ENCODE data around the gene SLC35E2B.
A peak's percentile ranks its signal among the peaks of the same experiment; 100 is the strongest.

SLC35E2B gene

DNA sequence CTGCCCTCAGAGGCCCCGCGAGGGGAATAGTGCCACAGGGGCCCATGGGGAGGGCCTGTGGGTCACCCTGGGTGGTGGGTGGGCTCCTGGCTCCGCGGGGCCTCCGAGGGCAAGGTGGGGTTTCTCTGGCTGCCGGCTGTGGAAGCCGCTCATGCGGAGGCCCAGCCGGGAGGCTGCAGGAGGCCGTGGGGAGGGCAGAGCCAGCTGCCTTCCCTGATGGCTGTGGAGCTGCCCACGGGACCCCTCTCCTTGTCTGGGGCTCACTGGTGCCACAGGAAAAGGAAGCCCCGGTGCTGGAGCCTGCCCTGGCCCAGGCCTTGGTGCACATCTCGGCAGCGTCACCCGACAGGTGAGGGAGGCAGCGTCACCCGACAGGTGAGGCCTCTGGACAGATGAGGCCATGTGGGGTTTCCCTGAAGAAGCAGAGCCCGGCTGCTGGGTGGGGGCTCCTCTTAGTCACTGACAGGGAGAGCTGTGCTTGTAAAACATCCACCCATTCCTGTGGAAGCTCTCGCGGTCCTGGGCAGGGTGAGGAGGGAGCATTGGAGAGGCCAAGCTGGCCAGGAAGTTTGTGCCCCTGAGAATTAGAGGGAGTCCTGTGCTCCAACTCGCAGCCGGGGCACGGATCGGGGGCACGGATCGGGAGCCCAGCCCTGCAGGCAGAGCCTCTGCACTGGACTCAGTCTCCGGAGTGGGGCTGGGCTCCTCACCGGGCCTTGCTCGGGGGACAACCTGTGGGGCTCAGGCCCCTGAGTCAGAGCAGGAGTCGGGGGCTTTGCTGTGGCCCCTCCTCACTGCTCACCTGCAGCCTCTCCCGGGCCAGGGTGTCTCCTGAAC lies 71.2 kb downstream of the SLC35E2B start:
- Histone ChIP-seq H4K8ac (ENCODE audit: low read length) (no peak overlapping the region), H3K9me3 (ENCODE audit: control insufficient read depth, low read length) (no peaks in the 10 kb centered on the region), H2AFZ (ENCODE audit: low read depth, low read length) (no peak overlapping the region), H3K4me3 (ENCODE audit: insufficient read depth in 1 of 2, low read depth in 1 of 2, low read length in 2 of 2) (no peak overlapping the region), H3K36me3 (ENCODE audit: control insufficient read depth in 1 of 2, insufficient read depth in 2 of 2, low read depth in 1 of 2, low read length in 2 of 2) (peaks cover 13 to 91% of the 10 kb centered on the region in 2 experiments), H3K4me2 (ENCODE audit: low read length, poor library complexity, severe bottlenecking) (no peak overlapping the region), H3K27me3 (ENCODE audit: control insufficient read depth in 1 of 2, insufficient read depth in 1 of 2, low read length in 2 of 2) (no peaks in the 10 kb centered on the region), H3K9ac (ENCODE audit: low read length) (no peak overlapping the region), H2AK5ac (ENCODE audit: low read length, severe bottlenecking) (no peak overlapping the region), H3K79me1 (replicated peaks; ENCODE audit: low read length, poor library complexity, severe bottlenecking) (peaks cover 50% of the 10 kb centered on the region), H3K23ac (ENCODE audit: low read length in 2 of 2) (no peak overlapping the region), H3K4me1 (ENCODE audit: control insufficient read depth, insufficient read depth, low read depth, low read length) (peaks cover 30% of the 10 kb centered on the region), H4K91ac (ENCODE audit: low read length) (no peak overlapping the region), H3K14ac (ENCODE audit: low read length in 2 of 2) (no peak overlapping the region), H3K27ac (ENCODE audit: low read length, poor library complexity, severe bottlenecking) (no peak overlapping the region), H3K4ac (ENCODE audit: low read depth in 1 of 2, low read length in 2 of 2) (no peak overlapping the region), H2BK5ac (ENCODE audit: low read depth, low read length, poor library complexity, severe bottlenecking) (no peak overlapping the region), H2BK12ac (ENCODE audit: low read length in 2 of 2) (no peak overlapping the region), H3K18ac (ENCODE audit: low read depth in 1 of 2, low read length in 2 of 2) (no peak overlapping the region), H2BK120ac (ENCODE audit: low read depth, low read length) (no peak overlapping the region), H2BK15ac (ENCODE audit: low read depth, poor library complexity, severe bottlenecking) (no peak overlapping the region)
- WGBS: 94% methylated on average over 31 of the region's 31 CpGs
- no peak for DNase-seq

DNA sequence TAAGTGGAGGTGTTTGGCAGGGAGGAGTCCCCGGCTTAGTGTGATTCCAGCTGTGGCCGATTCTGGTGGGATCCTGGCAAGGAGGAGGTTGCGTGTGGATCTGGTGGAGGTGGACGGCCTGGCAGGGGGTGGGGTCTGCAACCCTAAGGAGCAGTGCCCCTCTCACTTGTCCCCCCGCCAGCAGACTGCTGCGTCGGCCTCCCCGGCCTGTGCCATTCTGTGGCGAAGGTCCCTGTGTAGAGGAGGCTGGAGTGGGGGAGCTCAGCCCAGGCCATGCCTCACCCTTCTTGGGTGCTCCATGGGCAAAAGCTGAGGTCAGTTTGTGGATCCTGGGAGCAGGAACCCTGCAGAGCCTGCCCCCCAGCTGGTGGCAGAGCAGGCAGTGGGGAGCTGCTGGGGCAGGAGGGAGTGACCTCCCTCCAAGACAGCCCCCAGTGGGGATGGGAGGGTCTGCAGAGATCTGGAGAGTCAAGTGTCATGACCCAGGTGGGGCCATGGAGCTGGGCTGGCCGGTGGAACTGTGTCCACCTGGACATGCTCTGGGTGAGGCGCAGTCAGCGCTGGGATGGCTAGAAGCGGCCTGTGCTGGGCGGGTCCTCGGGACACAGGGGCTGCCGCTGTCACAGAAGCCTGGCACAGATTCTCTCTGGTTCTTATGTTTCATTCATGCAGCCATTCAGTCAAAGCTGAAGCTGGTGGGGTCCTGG lies 72.0 kb downstream of the SLC35E2B start:
- no peak overlapping the region for H3K27ac ChIP-seq (ENCODE audit: low read length, poor library complexity, severe bottlenecking)
- no peak for DNase-seq
- H2BK12ac ChIP-seq (ENCODE audit: low read length in 2 of 2): no peak overlapping the region
- peaks cover 51% of the 10 kb centered on the region for H3K79me1 ChIP-seq (replicated peaks; ENCODE audit: low read length, poor library complexity, severe bottlenecking)
- H2BK5ac ChIP-seq (ENCODE audit: low read depth, low read length, poor library complexity, severe bottlenecking): no peak overlapping the region
- WGBS: 93% methylated on average over 15 of the region's 16 CpGs
- no peak overlapping the region for H2AK5ac ChIP-seq (ENCODE audit: low read length, severe bottlenecking)
- H4K91ac ChIP-seq (ENCODE audit: low read length): no peak overlapping the region
- H3K9ac ChIP-seq (ENCODE audit: low read length): no peak overlapping the region
- no peak overlapping the region for H3K14ac ChIP-seq (ENCODE audit: low read length in 2 of 2)
- no peak overlapping the region for H2BK120ac ChIP-seq (ENCODE audit: low read depth, low read length)
- no peak overlapping the region for H3K4ac ChIP-seq (ENCODE audit: low read depth in 1 of 2, low read length in 2 of 2)
- H3K9me3 ChIP-seq (ENCODE audit: control insufficient read depth, low read length): no peaks in the 10 kb centered on the region
- H2AFZ ChIP-seq (ENCODE audit: low read depth, low read length): no peak overlapping the region
- peaks cover 28% of the 10 kb centered on the region for H3K4me1 ChIP-seq (ENCODE audit: control insufficient read depth, insufficient read depth, low read depth, low read length)
- no peak overlapping the region for H3K23ac ChIP-seq (ENCODE audit: low read length in 2 of 2)
- no peak overlapping the region for H4K8ac ChIP-seq (ENCODE audit: low read length)
- no peak overlapping the region for H3K4me3 ChIP-seq (ENCODE audit: insufficient read depth in 1 of 2, low read depth in 1 of 2, low read length in 2 of 2)
- H3K4me2 ChIP-seq (ENCODE audit: low read length, poor library complexity, severe bottlenecking): no peak overlapping the region
- H2BK15ac ChIP-seq (ENCODE audit: low read depth, poor library complexity, severe bottlenecking): no peak overlapping the region
- no peaks in the 10 kb centered on the region for H3K27me3 ChIP-seq (ENCODE audit: control insufficient read depth in 1 of 2, insufficient read depth in 1 of 2, low read length in 2 of 2)
- H3K36me3 ChIP-seq (ENCODE audit: control insufficient read depth in 1 of 2, insufficient read depth in 2 of 2, low read depth in 1 of 2, low read length in 2 of 2): peaks cover 13 to 83% of the 10 kb centered on the region in 2 experiments
- no peak overlapping the region for H3K18ac ChIP-seq (ENCODE audit: low read depth in 1 of 2, low read length in 2 of 2)

GRCh38 chr1:1619917-1620361 lies 72.7 kb downstream of the SLC35E2B start:
- no peak overlapping the region for H2AK5ac ChIP-seq (ENCODE audit: low read length, severe bottlenecking)
- H2BK120ac ChIP-seq (ENCODE audit: low read depth, low read length): no peak overlapping the region
- H3K4me3 ChIP-seq (ENCODE audit: insufficient read depth in 1 of 2, low read depth in 1 of 2, low read length in 2 of 2): no peak overlapping the region
- no peak overlapping the region for H3K27ac ChIP-seq (ENCODE audit: low read length, poor library complexity, severe bottlenecking)
- no peak overlapping the region for H2BK15ac ChIP-seq (ENCODE audit: low read depth, poor library complexity, severe bottlenecking)
- H2BK12ac ChIP-seq (ENCODE audit: low read length in 2 of 2): no peak overlapping the region
- 88% methylated on average over 14 of the region's 14 CpGs for WGBS
- H3K14ac ChIP-seq (ENCODE audit: low read length in 2 of 2): no peak overlapping the region
- H2BK5ac ChIP-seq (ENCODE audit: low read depth, low read length, poor library complexity, severe bottlenecking): no peak overlapping the region
- DNase-seq: no peak
- H3K18ac ChIP-seq (ENCODE audit: low read depth in 1 of 2, low read length in 2 of 2): no peak overlapping the region
- peaks cover 13 to 76% of the 10 kb centered on the region in 2 experiments for H3K36me3 ChIP-seq (ENCODE audit: control insufficient read depth in 1 of 2, insufficient read depth in 2 of 2, low read depth in 1 of 2, low read length in 2 of 2)
- no peaks in the 10 kb centered on the region for H3K9me3 ChIP-seq (ENCODE audit: control insufficient read depth, low read length)
- no peak overlapping the region for H3K4ac ChIP-seq (ENCODE audit: low read depth in 1 of 2, low read length in 2 of 2)
- no peak overlapping the region for H3K23ac ChIP-seq (ENCODE audit: low read length in 2 of 2)
- H3K79me1 ChIP-seq (replicated peaks; ENCODE audit: low read length, poor library complexity, severe bottlenecking): peaks cover 52% of the 10 kb centered on the region
- no peak overlapping the region for H4K8ac ChIP-seq (ENCODE audit: low read length)
- no peaks in the 10 kb centered on the region for H3K27me3 ChIP-seq (ENCODE audit: control insufficient read depth in 1 of 2, insufficient read depth in 1 of 2, low read length in 2 of 2)
- H4K91ac ChIP-seq (ENCODE audit: low read length): peak overlapping the region; percentile 41
- peaks cover 28% of the 10 kb centered on the region for H3K4me1 ChIP-seq (ENCODE audit: control insufficient read depth, insufficient read depth, low read depth, low read length)
- H3K9ac ChIP-seq (ENCODE audit: low read length): no peak overlapping the region
- no peak overlapping the region for H2AFZ ChIP-seq (ENCODE audit: low read depth, low read length)
- H3K4me2 ChIP-seq (ENCODE audit: low read length, poor library complexity, severe bottlenecking): no peak overlapping the region

DNA sequence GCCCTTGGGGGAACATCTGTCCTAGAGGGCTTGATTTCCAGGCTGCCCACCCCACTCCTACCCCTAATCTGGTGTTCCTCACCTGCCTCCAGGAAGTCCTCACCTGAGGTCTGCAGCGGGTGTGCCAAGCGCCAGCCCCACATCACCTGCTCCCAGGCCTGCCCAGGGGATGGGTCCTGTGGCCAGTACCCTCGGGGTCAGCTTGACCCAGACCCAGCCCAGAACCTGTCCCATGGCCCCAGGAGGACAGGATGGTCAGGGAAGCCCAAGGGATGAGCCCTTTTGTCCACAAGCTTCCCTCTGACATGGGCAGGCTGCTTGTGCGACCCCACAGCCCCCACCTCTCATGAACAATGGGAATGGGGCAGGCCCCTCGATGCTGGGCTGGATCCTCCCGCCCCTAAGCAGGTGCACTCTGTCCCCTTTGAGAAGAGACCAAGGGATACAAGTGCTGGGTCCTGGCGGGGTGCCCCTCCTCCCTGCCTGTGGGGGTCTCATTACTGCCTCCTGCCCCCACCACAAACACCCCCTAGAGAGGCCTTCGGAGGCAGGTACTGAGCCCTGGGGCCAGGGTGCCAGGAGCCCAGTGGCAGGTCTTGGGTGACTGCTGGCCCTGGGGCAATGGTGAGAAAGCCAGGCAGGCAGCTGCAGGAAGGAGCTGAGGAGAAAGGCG lies 74.1 kb downstream of the SLC35E2B start:
- peaks cover 59% of the 10 kb centered on the region for H3K79me1 ChIP-seq (replicated peaks; ENCODE audit: low read length, poor library complexity, severe bottlenecking)
- no peak overlapping the region for H4K8ac ChIP-seq (ENCODE audit: low read length)
- H3K4me1 ChIP-seq (ENCODE audit: control insufficient read depth, insufficient read depth, low read depth, low read length): peaks cover 38% of the 10 kb centered on the region
- H3K9me3 ChIP-seq (ENCODE audit: control insufficient read depth, low read length): no peaks in the 10 kb centered on the region
- no peak overlapping the region for H3K18ac ChIP-seq (ENCODE audit: low read depth in 1 of 2, low read length in 2 of 2)
- H3K23ac ChIP-seq (ENCODE audit: low read length in 2 of 2): no peak overlapping the region
- no peaks in the 10 kb centered on the region for H3K27me3 ChIP-seq (ENCODE audit: control insufficient read depth in 1 of 2, insufficient read depth in 1 of 2, low read length in 2 of 2)
- peaks cover 13 to 63% of the 10 kb centered on the region in 2 experiments for H3K36me3 ChIP-seq (ENCODE audit: control insufficient read depth in 1 of 2, insufficient read depth in 2 of 2, low read depth in 1 of 2, low read length in 2 of 2)
- no peak overlapping the region for H2AFZ ChIP-seq (ENCODE audit: low read depth, low read length)
- DNase-seq: no peak
- no peak overlapping the region for H2AK5ac ChIP-seq (ENCODE audit: low read length, severe bottlenecking)
- H2BK15ac ChIP-seq (ENCODE audit: low read depth, poor library complexity, severe bottlenecking): no peak overlapping the region
- no peak overlapping the region for H4K91ac ChIP-seq (ENCODE audit: low read length)
- H3K4me2 ChIP-seq (ENCODE audit: low read length, poor library complexity, severe bottlenecking): no peak overlapping the region
- no peak overlapping the region for H3K14ac ChIP-seq (ENCODE audit: low read length in 2 of 2)
- H2BK5ac ChIP-seq (ENCODE audit: low read depth, low read length, poor library complexity, severe bottlenecking): no peak overlapping the region
- no peak overlapping the region for H2BK120ac ChIP-seq (ENCODE audit: low read depth, low read length)
- H3K9ac ChIP-seq (ENCODE audit: low read length): no peak overlapping the region
- no peak overlapping the region for H2BK12ac ChIP-seq (ENCODE audit: low read length in 2 of 2)
- H3K4ac ChIP-seq (ENCODE audit: low read depth in 1 of 2, low read length in 2 of 2): no peak overlapping the region
- H3K4me3 ChIP-seq (ENCODE audit: insufficient read depth in 1 of 2, low read depth in 1 of 2, low read length in 2 of 2): no peak overlapping the region
- no peak overlapping the region for H3K27ac ChIP-seq (ENCODE audit: low read length, poor library complexity, severe bottlenecking)
- WGBS: 86% methylated on average over 9 of the region's 9 CpGs

Data from mesenchymal stem cell (in vitro differentiated cells and primary cell).